GM04504 (cell line): ENCODE data around the gene IFITM1.

Source experiments
- DNase-seq: peaks from one replicate; pipeline ENCODE4 v3.0.0-alpha.2; 2012; ENCODE audit warnings: low read depth

IFITM1 gene

GRCh38 chr11:293852-294661 is 19.8 kb upstream of the IFITM1 start:
- no peak for DNase-seq

GRCh38 chr11:294780-295179 is 19.1 kb upstream of the IFITM1 start:
- no peak for DNase-seq

GRCh38 chr11:295351-296170 is 18.3 kb upstream of the IFITM1 start:
- DNase-seq, result no peak

- DNase-seq, result no peak
Observed at GRCh38 chr11:296171-297050, 17.4 kb upstream of the IFITM1 start.

GRCh38 chr11:297051-297585 is 16.7 kb upstream of the IFITM1 start:
- DNase-seq, result no peak

GRCh38 chr11:297586-298405 is 16.0 kb upstream of the IFITM1 start:
- DNase-seq, result no peak

- DNase-seq, result no peak
Observed at GRCh38 chr11:298406-299065, 15.3 kb upstream of the IFITM1 start.

- no peak for DNase-seq
Observed at GRCh38 chr11:299081-299891, 14.6 kb upstream of the IFITM1 start, which contains the start of gene IFITM5. IFITM5 (minus strand) TSS chr11:299526; CDS start chr11:299490, 36 bp downstream.

GRCh38 chr11:299951-300735 is 13.7 kb upstream of the IFITM1 start:
- DNase-seq, result no peak

- DNase-seq, result no peak
Observed at GRCh38 chr11:303363-303762, 10.5 kb upstream of the IFITM1 start.

- no peak for DNase-seq
Observed at GRCh38 chr11:304061-304506, 9.8 kb upstream of the IFITM1 start.

GRCh38 chr11:304915-305843 is 8.7 kb upstream of the IFITM1 start:
- DNase-seq, result peak; percentile 60

- no peak for DNase-seq
Observed at GRCh38 chr11:305844-306211, 8.0 kb upstream of the IFITM1 start.

GRCh38 chr11:306645-307371 is 7.0 kb upstream of the IFITM1 start:
- DNase-seq, result no peak

- peak; percentile 84 for DNase-seq
Observed at GRCh38 chr11:307766-308708, 5.8 kb upstream of the IFITM1 start, which contains the start of gene IFITM2. IFITM2 (plus strand) TSS chr11:307816; CDS start chr11:308193, 377 bp downstream.
